ENCODE data around the gene COQ10B. TPM values are rescaled to one million over a fixed set of nuclear protein-coding genes. Genes with fewer than 3 reads are reported as not detected.

COQ10B gene
- total RNA-seq, 1 experiment from 2014 or later, result 21.7 TPM

DNA sequence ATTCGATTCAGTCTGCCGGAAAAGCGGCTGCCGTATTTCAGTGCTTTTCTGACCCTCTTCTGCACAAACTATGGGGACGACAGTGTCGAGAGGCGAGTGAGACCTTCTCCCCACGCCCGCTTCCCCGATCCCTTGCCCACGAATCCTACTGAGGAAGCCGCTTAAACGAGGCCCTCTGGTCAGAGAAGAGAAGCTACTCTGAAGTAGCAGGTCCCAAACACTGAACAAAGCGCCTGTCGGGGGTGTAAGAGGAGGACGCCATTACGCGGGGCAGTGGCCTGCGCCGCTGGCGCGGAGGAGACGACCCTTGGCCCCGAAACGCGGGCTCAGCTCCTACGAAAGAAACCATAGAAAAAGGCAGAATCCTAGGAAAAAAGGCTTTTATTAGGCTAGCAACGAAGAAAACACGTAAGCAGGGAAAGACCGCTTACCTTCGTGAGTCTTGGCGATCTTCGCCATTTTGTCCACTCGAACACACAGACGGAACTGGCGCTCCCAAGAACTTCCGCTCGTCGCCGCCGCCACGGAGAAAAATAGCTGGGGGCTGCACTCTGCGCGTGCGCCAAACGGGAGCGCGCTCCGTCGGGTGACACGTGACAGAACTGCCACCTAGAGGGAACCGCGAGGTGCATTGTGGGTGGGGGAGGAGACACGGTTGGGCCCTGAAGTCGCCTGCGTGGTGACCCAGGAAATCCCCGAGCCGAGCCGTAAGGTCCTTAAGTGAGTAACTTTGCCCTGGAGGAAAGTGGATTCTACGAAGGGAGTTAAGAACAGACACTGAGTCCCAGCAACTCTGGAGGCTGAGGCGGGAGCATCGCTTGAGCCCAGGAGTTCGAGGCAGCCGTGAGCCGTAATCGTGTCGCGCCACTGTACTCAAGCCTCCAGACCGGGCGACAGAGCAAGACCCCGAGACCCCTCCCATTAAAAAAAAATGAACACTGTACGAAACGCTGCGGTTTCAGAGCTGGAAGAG lies 18.5 kb upstream of the COQ10B start, which contains the start of gene SF3B1 (continued):
- TF ChIP-seq, protein P1, sequence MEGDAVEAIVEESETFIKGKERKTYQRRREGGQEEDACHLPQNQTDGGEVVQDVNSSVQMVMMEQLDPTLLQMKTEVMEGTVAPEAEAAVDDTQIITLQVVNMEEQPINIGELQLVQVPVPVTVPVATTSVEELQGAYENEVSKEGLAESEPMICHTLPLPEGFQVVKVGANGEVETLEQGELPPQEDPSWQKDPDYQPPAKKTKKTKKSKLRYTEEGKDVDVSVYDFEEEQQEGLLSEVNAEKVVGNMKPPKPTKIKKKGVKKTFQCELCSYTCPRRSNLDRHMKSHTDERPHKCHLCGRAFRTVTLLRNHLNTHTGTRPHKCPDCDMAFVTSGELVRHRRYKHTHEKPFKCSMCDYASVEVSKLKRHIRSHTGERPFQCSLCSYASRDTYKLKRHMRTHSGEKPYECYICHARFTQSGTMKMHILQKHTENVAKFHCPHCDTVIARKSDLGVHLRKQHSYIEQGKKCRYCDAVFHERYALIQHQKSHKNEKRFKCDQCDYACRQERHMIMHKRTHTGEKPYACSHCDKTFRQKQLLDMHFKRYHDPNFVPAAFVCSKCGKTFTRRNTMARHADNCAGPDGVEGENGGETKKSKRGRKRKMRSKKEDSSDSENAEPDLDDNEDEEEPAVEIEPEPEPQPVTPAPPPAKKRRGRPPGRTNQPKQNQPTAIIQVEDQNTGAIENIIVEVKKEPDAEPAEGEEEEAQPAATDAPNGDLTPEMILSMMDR (IDR thresholded peaks at IDR 0.05), result no peak
- TF ChIP-seq GABPB1 (CRISPR knock-in tag; IDR thresholded peaks at IDR 0.05), result peak; percentile 7; the same call in 1 of the 2 replicates
- 0 out of 2 replicates have a peak, but pooled peaks have one; percentile 11 for TF ChIP-seq TP53 (CRISPR knock-in tag; IDR thresholded peaks at IDR 0.05)
- TF ChIP-seq, protein P2, sequence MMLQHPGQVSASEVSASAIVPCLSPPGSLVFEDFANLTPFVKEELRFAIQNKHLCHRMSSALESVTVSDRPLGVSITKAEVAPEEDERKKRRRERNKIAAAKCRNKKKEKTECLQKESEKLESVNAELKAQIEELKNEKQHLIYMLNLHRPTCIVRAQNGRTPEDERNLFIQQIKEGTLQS (CRISPR knock-in tag; conservative IDR thresholded peaks at IDR 0.05), result no peak
- TF ChIP-seq, protein P3, sequence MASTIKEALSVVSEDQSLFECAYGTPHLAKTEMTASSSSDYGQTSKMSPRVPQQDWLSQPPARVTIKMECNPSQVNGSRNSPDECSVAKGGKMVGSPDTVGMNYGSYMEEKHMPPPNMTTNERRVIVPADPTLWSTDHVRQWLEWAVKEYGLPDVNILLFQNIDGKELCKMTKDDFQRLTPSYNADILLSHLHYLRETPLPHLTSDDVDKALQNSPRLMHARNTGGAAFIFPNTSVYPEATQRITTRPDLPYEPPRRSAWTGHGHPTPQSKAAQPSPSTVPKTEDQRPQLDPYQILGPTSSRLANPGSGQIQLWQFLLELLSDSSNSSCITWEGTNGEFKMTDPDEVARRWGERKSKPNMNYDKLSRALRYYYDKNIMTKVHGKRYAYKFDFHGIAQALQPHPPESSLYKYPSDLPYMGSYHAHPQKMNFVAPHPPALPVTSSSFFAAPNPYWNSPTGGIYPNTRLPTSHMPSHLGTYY (CRISPR knock-in tag; IDR thresholded peaks at IDR 0.05), result no peak
- TF ChIP-seq NFE2L1 (CRISPR knock-in tag; IDR thresholded peaks at IDR 0.05), result peak; percentile 57; the same call in 1 of the 2 replicates
- TF ChIP-seq NR3C1 (CRISPR knock-in tag; conservative IDR thresholded peaks at IDR 0.05; ENCODE audit: low read depth), result no peak
- TF ChIP-seq CBFB (CRISPR knock-in tag; IDR thresholded peaks at IDR 0.05; ENCODE audit: low read depth), result 0 out of 2 replicates have a peak, but pooled peaks have one; percentile 33
- TF ChIP-seq, protein P4, sequence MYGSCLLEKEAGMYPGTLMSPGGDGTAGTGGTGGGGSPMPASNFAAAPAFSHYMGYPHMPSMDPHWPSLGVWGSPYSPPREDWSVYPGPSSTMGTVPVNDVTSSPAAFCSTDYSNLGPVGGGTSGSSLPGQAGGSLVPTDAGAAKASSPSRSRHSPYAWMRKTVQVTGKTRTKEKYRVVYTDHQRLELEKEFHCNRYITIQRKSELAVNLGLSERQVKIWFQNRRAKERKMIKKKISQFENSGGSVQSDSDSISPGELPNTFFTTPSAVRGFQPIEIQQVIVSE (CRISPR knock-in tag; IDR thresholded peaks at IDR 0.05; ENCODE audit: borderline replicate concordance), result no peak
- no peak for TF ChIP-seq CREB1 (CRISPR knock-in tag; IDR thresholded peaks at IDR 0.05)
- 0 out of 2 replicates have a peak, but pooled peaks have one; percentile 67 for TF ChIP-seq RELA (CRISPR knock-in tag; IDR thresholded peaks at IDR 0.05; ENCODE audit: borderline replicate concordance)
- TF ChIP-seq, protein P5, sequence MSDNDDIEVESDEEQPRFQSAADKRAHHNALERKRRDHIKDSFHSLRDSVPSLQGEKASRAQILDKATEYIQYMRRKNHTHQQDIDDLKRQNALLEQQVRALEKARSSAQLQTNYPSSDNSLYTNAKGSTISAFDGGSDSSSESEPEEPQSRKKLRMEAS (CRISPR knock-in tag; IDR thresholded peaks at IDR 0.05), result peak; percentile 81; the same call in 1 of the 2 replicates
- TF ChIP-seq, protein P6, sequence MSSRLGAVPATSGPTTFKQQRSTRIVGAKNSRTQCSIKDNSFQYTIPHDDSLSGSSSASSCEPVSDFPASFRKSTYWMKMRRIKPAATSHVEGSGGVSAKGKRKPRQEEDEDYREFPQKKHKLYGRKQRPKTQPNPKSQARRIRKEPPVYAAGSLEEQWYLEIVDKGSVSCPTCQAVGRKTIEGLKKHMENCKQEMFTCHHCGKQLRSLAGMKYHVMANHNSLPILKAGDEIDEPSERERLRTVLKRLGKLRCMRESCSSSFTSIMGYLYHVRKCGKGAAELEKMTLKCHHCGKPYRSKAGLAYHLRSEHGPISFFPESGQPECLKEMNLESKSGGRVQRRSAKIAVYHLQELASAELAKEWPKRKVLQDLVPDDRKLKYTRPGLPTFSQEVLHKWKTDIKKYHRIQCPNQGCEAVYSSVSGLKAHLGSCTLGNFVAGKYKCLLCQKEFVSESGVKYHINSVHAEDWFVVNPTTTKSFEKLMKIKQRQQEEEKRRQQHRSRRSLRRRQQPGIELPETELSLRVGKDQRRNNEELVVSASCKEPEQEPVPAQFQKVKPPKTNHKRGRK (CRISPR knock-in tag; IDR thresholded peaks at IDR 0.05; ENCODE audit: borderline replicate concordance), result no peak
- TF ChIP-seq FOXK1 (CRISPR knock-in tag; IDR thresholded peaks at IDR 0.05), result peak; percentile 87; the same call in 1 of the 2 replicates
- no peak for TF ChIP-seq ZNF671 (CRISPR knock-in tag; IDR thresholded peaks at IDR 0.05)
- TF ChIP-seq TEAD4 (CRISPR knock-in tag; IDR thresholded peaks at IDR 0.05), result no peak
- no peak for TF ChIP-seq GRHL2 (CRISPR knock-in tag; IDR thresholded peaks at IDR 0.05; ENCODE audit: insufficient replicate concordance, severe bottlenecking)
- no peak for TF ChIP-seq NR2C2 (CRISPR knock-in tag; IDR thresholded peaks at IDR 0.05)
- no peak for TF ChIP-seq SMAD4 (CRISPR knock-in tag; IDR thresholded peaks at IDR 0.05)

Data from WTC11 (cell line).